HG03439 (cell line): Measurements from ENCODE around the gene ST8SIA1.

Experiments
- ATAC-seq: cut with Tn5 transposase; IDR thresholded peaks from one replicate; pipeline ENCODE4 v1.9.1; 2021; ENCODE audit warnings: mild to moderate bottlenecking, moderate library complexity; ENCODE audit not compliant: unreplicated experiment

Gene ST8SIA1

GRCh38 chr12:22332202-22332601 is 2.3 kb downstream of the ST8SIA1 start:
- no peak for ATAC-seq

- no peak for ATAC-seq
These were observed 4.9 kb downstream of the ST8SIA1 start for GRCh38 chr12:22329621-22330020.

DNA sequence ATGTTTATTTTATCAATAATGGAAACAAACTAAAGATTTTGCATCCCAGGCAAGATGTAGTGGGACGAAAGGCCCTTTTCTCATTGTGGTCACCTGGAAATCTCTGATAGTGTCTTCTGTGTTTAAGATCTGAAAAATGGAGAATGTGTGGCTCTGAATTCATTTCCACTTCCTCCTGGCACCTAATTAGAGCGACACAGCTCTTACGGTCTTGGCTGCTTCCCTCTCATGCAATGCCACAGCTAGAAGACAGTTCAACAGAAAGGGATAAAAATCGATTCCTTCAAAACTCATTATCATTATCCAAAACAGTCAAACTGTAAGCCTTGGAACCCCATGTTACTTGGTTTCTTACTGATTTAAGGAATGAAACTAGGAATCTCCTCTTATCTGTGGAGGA is 9.3 kb downstream of the ST8SIA1 start:
- no peak for ATAC-seq

DNA sequence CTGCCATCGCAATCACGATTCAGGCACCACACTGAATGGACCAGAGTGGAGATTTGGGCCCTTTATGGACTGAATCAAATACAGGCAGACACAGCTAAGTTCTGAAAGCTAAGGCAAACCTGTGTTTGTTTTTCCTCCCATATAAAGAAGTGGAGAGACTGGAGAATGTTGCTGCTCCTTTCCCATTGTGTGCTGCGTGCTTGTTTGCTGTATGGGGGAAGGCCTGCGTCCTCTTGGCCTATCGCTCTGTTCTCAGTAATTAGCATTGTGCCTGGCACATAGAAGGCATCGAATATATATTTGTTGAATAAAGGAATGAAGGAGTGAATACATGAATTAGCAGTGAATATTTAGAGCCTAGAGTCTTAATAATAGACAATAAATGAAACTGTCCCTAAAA is 12.4 kb downstream of the ST8SIA1 start:
- no peak for ATAC-seq

GRCh38 chr12:22321638-22322037 is 12.9 kb downstream of the ST8SIA1 start:
- ATAC-seq: no peak

GRCh38 chr12:22321018-22321605 is 13.4 kb downstream of the ST8SIA1 start:
- ATAC-seq: no peak

DNA sequence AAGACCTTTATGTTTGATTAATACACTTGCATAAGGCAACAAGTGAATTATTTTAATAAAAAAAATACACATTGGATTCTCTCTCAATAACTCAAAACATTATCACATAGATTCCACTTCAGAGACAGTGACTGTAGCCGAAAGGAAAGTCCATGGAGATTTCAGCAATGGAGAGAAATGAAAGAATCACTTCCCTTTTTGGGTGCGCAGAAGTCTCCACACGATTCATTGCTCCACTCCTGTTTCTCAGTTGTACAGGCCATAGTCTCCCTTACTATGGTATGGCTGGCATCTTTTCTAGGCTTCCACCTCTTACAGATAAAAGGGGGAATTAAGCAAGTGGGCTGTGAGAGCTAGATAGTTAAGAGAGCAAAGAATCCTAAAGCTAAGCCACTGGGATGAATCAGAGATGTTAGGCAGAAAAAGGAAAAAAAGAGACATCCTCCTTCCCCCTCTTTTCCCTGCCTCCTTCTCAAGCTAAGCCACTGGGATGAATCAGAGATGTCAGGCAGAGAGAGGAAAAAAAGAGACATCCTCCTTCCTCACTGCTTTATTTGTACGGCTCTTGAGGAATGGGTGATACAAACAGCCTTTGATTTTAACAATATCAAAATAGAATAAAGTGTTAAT is 16.3 kb downstream of the ST8SIA1 start:
- no peak for ATAC-seq

DNA sequence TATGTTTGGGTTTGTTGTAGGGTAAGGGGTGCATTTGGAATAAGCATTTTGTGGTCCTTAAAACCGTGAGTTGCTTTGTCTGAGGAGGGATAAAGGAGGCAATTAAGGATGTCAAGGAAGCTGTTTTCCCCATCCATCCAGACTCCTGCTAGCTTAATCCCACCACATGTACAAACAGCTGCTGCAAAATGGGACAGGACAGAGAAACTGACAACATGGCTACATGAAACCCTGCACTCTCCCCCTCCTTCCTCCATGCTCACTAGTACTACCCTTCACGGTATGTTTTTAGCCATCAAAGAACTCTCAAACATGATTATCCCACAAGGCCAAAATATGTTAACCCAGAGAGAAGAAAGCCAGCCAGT is 20.6 kb downstream of the ST8SIA1 start:
- ATAC-seq: no peak

- ATAC-seq: no peak
These were observed 21.1 kb downstream of the ST8SIA1 start for GRCh38 chr12:22313286-22313962.

GRCh38 chr12:22312336-22312735 is 22.2 kb downstream of the ST8SIA1 start:
- ATAC-seq: no peak

DNA sequence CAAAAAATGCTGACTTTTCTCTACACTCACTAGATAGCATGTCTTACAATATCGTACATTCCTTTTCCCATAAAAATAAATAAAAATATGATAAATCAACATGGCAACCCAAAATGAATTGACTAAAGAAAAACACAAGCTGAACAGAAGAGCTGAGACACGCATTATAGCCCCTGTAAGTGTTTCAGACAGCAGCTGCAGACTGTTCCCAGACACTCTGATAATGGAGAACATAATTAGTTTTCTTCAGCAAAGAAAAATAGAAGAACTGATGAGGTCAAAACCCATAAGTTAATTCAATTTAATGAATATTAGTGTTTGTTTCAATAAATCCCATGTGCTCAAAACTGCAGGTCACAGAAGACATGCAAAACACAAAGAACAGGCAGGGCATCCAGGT is 23.8 kb downstream of the ST8SIA1 start:
- ATAC-seq: no peak

DNA sequence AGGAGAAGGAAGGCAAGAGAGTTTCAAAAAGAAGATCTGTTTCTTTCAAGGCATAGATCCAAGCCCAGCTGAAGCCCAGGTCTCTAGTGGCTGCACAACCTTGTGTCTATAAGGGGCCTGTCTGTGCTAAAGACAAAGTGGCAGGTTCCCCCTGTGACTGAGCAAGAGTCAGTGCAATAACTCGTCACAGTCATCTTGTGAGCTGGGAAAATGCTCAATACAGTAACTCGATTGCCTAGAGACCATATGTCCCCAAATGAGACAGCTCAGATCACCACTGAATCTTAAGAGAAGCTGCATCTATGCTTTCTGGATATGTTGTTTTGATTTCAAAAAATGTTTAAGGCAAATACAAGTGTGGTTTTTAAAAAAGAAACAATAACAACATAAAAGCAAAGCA is 24.2 kb downstream of the ST8SIA1 start:
- no peak for ATAC-seq

GRCh38 chr12:22307811-22308210 is 26.7 kb downstream of the ST8SIA1 start:
- no peak for ATAC-seq

DNA sequence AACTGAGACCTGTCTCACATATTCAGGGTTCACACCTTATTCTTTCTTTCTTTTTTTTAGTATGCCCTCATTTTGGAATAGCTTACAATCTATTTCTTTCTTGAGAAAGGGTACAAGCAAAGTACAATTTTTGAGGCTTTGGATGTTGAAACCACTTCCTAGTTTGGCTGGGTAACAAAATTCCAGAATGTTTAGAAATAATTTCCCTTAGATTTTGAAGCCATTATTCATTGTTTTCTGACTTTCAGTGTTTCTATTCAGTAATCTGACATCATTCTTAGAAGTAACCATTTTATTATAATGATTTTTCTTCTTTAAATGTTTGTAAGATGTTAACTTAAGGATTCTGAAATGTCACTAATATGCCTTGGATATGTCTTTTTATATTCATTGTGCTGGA is 28.2 kb downstream of the ST8SIA1 start:
- no peak for ATAC-seq

DNA sequence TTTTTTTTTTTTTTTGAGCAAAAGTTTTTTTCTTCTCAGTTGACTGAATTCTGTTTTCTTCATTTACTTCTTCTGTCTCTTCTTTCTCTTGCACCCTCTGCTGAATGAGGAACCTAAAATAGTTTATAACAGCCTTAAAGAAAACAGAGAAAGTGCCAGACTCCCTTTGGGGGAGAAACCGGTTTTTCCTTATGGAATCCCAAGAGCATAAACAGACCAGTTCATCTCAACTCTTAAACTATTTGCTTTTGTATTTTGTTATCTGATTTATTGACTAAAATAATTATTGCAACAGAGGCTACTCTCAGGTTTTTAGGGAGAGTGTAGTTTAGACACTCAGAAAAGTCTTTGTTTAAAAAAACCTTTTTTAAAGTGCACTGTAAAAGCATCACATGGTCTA is 30.2 kb downstream of the ST8SIA1 start:
- no peak for ATAC-seq

GRCh38 chr12:22299294-22299912 is 35.1 kb downstream of the ST8SIA1 start:
- no peak for ATAC-seq

- no peak for ATAC-seq
These were observed 45.3 kb downstream of the ST8SIA1 start for GRCh38 chr12:22289250-22289649.

DNA sequence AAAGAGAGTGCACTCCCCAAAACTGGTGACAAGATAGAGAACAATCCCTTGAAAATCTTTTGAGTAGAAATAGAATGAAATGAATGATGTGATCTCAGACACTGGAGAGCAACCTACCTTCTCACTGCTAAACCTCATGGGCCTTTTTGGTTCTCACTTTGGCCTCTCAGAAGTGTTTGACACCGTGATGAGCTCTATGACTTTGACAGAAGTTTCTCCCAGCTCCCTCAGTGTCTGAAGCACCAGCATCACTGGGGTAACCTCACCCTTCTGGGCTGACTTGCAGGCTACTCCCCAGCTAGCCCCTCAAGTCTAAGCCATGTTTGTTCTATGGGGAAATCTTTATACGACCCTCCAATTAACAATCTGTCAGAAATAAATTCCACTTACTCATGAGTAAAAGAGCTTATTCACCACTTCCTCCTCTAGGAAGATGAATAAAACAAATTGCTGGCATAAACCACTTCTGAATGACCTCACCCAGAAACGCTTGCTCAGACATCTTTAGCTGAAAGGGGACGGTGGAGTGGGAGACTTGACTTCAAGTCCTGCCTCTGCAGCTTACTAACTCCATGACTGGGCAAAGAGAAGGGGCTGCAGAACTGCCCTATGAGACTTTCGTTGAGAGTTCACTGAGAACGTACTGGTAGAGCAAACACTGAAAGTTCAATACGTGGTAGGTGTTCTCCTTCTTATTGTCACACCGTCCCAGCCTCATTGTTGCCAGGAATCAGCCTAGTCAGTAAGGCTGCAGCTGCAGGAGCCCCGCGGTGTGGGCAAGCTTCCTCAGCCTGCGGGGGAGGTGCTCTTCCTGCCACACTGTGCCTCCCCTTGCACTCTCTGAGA is 46.5 kb downstream of the ST8SIA1 start:
- ATAC-seq: no peak

DNA sequence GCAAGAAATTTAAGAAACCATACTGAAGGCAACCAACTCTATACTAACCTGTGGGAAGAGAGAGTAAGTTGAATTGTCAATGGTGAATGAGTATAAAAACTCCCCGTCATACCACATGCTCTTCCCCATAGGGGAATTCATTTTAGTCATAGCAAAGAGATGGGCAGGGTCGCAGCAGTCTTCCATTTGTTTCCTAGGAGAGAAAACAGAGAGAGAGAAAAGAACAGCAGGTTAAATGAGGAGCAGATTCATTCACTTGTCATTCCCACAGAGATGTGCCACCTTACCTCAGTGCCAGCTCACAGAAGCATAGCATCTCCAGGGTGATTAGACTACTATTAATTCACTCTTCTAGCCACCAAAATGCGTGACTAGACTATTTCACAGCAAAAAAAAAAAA is 47.4 kb downstream of the ST8SIA1 start:
- ATAC-seq: no peak

GRCh38 chr12:22286569-22286968 is 47.9 kb downstream of the ST8SIA1 start:
- no peak for ATAC-seq

DNA sequence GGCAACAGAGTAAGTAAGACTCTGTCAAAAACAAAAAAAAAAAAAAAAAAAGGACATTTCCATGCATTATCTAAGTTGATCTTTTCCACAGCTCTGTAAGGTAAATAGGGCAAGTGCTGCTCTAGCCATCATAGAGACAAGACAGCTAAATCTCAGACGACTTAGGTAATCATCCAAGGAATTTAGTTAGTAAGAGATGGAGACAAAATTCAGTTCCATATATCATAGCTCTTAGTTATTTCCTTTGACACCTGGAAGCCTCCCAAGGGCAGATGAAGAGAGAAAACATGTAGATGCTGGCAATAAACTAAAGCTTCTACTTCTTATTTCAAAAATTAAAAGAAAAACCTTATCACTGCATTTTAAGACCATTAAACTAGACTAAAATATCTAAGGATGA is 48.7 kb downstream of the ST8SIA1 start:
- ATAC-seq: no peak
